NCI-H345 treated with DMSO at 0.1 percent for 48 hours (cell line): ENCODE data around the gene PKD1L1.
A peak's percentile ranks its signal among the peaks of the same experiment; 100 is the strongest.
"Not testable (repeated sequence)": the region's sequence is repeated elsewhere in the genome, so short reads cannot be mapped to it uniquely, and the experiment has no call there.

Experiments used
- DNase-seq: peaks from one replicate; lab custom pipeline; 2025; ENCODE audit not compliant: unreplicated experiment; lab: John Stamatoyannopoulos, UW

The PKD1L1 gene

GRCh38 chr7:47775238-47775637 is 173.0 kb downstream of the PKD1L1 start:
- DNase-seq: no peak

- DNase-seq: no peak
Measured at GRCh38 chr7:47772492-47772891, 175.8 kb downstream of the PKD1L1 start.

GRCh38 chr7:47771990-47772360 is 176.3 kb downstream of the PKD1L1 start:
- no peak for DNase-seq

- DNase-seq: no peak
Measured at GRCh38 chr7:47771336-47771989, 176.8 kb downstream of the PKD1L1 start.

GRCh38 chr7:47766126-47766525 is 182.1 kb downstream of the PKD1L1 start:
- DNase-seq: no peak

- DNase-seq: no peak
Measured at GRCh38 chr7:47765373-47765979, 182.8 kb downstream of the PKD1L1 start.

GRCh38 chr7:47764746-47765145 is 183.5 kb downstream of the PKD1L1 start:
- DNase-seq: no peak

GRCh38 chr7:47763063-47763974 is 184.9 kb downstream of the PKD1L1 start:
- peak; percentile 64 for DNase-seq

- DNase-seq: no peak
Measured at GRCh38 chr7:47762746-47763062, 185.6 kb downstream of the PKD1L1 start.

GRCh38 chr7:47762207-47762606 is 186.1 kb downstream of the PKD1L1 start:
- no peak for DNase-seq

- no peak for DNase-seq
Measured at GRCh38 chr7:47759056-47759706, 189.1 kb downstream of the PKD1L1 start.

- no peak for DNase-seq
Measured at GRCh38 chr7:47758546-47758945, 189.7 kb downstream of the PKD1L1 start.

GRCh38 chr7:47757921-47758411 is 190.3 kb downstream of the PKD1L1 start:
- no peak for DNase-seq

GRCh38 chr7:47756636-47757035 is 191.6 kb downstream of the PKD1L1 start:
- no peak for DNase-seq

- DNase-seq: no peak
Measured at GRCh38 chr7:47755248-47755647, 193.0 kb downstream of the PKD1L1 start.

GRCh38 chr7:47751724-47752123 is 196.5 kb downstream of the PKD1L1 start:
- not testable (repeated sequence) for DNase-seq

- DNase-seq: no peak
Measured at GRCh38 chr7:47751043-47751442, 197.2 kb downstream of the PKD1L1 start.

GRCh38 chr7:47748041-47748440 is 200.2 kb downstream of the PKD1L1 start:
- DNase-seq: no peak

- DNase-seq: no peak
Measured at GRCh38 chr7:47747160-47747559, 201.1 kb downstream of the PKD1L1 start.

GRCh38 chr7:47746468-47746867 is 201.8 kb downstream of the PKD1L1 start:
- DNase-seq: no peak

GRCh38 chr7:47744883-47745282 is 203.4 kb downstream of the PKD1L1 start:
- DNase-seq: no peak
